Bronchial epithelial cell (primary cell): ENCODE measurements around the gene ARHGAP15. TPM values are rescaled to one million over a fixed set of nuclear protein-coding genes. Genes with fewer than 3 reads are reported as not detected.

ENCODE experiments used
- DNase-seq: peaks from one replicate; pipeline ENCODE4 v3.0.0-alpha.2; 2010; ENCODE audit warnings: low read depth
- FAIRE-seq: peaks from 2 replicates; lab custom pipeline; 2011; peaks lifted over from hg19 to GRCh38; lab: Jason Lieb, UNC
- H3K27me3 ChIP-seq: 2 replicates; pipeline ENCODE4 v1.5.1; 2011; ENCODE audit warnings: low read length; ENCODE audit not compliant: control insufficient read depth, insufficient read depth
- H3K36me3 ChIP-seq: 2 replicates; pipeline ENCODE4 v1.5.1; 2011; ENCODE audit warnings: low read length; ENCODE audit not compliant: control insufficient read depth, insufficient read depth
- H3K4me3 ChIP-seq: 2 replicates; pipeline ENCODE4 v1.5.1; 2011; ENCODE audit warnings: mild to moderate bottlenecking, low read depth, low read length, control low read depth
- CTCF ChIP-seq: IDR thresholded peaks from 2 replicates; pipeline ENCODE4 v1.5.1; 2011; ENCODE audit warnings: mild to moderate bottlenecking, moderate library complexity, low read length, control low read depth, inconsistent platforms; ENCODE audit not compliant: insufficient read depth, severe bottlenecking
- total RNA-seq: library from RNA; depleted of rRNA; stranded (reverse); fragments of >200 nt; gene quantifications from 2 replicates; pipeline ENCODE4 v1.2.1, GENCODE V29; 2014

The ARHGAP15 gene
- total RNA-seq, 1 donor from 2014 or later = not detected

GRCh38 chr2:143742581-143742980 lies 613.4 kb downstream of the ARHGAP15 start:
- no peaks in the 10 kb centered on the region for H3K27me3 ChIP-seq
- FAIRE-seq (no peak), DNase-seq (no peak)
- no peaks in the 10 kb centered on the region for H3K36me3 ChIP-seq
- H3K4me3 ChIP-seq = no peak overlapping the region
- TF ChIP-seq CTCF = no peak

GRCh38 chr2:143744114-143744513 lies 614.9 kb downstream of the ARHGAP15 start:
- no peak for TF ChIP-seq CTCF
- Histone ChIP-seq H3K27me3 (no peaks in the 10 kb centered on the region), H3K4me3 (no peak overlapping the region), H3K36me3 (no peaks in the 10 kb centered on the region)
- FAIRE-seq (no peak), DNase-seq (no peak)

GRCh38 chr2:143745060-143745459 lies 615.8 kb downstream of the ARHGAP15 start:
- Histone ChIP-seq H3K27me3 (no peaks in the 10 kb centered on the region), H3K4me3 (no peak overlapping the region), H3K36me3 (no peaks in the 10 kb centered on the region)
- FAIRE-seq (no peak), DNase-seq (peak; percentile 58)
- no peak for TF ChIP-seq CTCF

- H3K27me3 ChIP-seq = no peaks in the 10 kb centered on the region
- DNase-seq (no peak), FAIRE-seq (no peak)
- H3K4me3 ChIP-seq = no peak overlapping the region
- no peak for TF ChIP-seq CTCF
- no peaks in the 10 kb centered on the region for H3K36me3 ChIP-seq
Measured at GRCh38 chr2:143754742-143755141, 625.5 kb downstream of the ARHGAP15 start.

GRCh38 chr2:143758629-143759330 lies 629.6 kb downstream of the ARHGAP15 start:
- no peak for TF ChIP-seq CTCF
- H3K36me3 ChIP-seq = no peaks in the 10 kb centered on the region
- H3K27me3 ChIP-seq = no peaks in the 10 kb centered on the region
- FAIRE-seq = no peak
- no peak overlapping the region for H3K4me3 ChIP-seq
- DNase-seq = peak; percentile 56

GRCh38 chr2:143759455-143759854 lies 630.2 kb downstream of the ARHGAP15 start:
- FAIRE-seq (no peak), DNase-seq (no peak)
- TF ChIP-seq CTCF = no peak
- Histone ChIP-seq H3K4me3 (no peak overlapping the region), H3K27me3 (no peaks in the 10 kb centered on the region), H3K36me3 (no peaks in the 10 kb centered on the region)
